Right lobe of liver (tissue), 6 donors: ENCODE results near the gene WWC2. TPM values are rescaled to one million over a fixed set of nuclear protein-coding genes. Genes with fewer than 3 reads are reported as not detected.

Source experiments
- ATAC-seq, 4 donors: fragments of 200-7000 bp; cut with Tn5 transposase; one replicate each; pipeline ENCODE4 v1.9.1; 2020; ENCODE audit warnings: mild to moderate bottlenecking in 4 of 4, moderate library complexity in 4 of 4
- DNase-seq, 3 donors: peaks; one replicate each; pipeline ENCODE4 v3.0.0-alpha.2; 2020
- H3K27ac ChIP-seq, 3 donors: fragments of 200-600 bp; one replicate each; pipeline ENCODE4 v1.8.0; 2022
- H3K27me3 ChIP-seq, 2 donors: fragments of 200-600 bp; one replicate each; pipeline ENCODE4 v1.8.0; 2022
- H3K36me3 ChIP-seq, 4 donors: fragments of 200-600 bp; sonication (generic) in 1 of 4; one replicate each; pipeline versions ENCODE4 v1.5.1 to v1.8.0; 2017 to 2022; ENCODE audit warnings: control low read depth in 1 of 4
- H3K4me1 ChIP-seq, 4 donors: fragments of 200-600 bp; sonication (generic) in 1 of 4; one replicate each; pipeline versions ENCODE4 v1.5.1 to v1.8.0; 2017 to 2022; ENCODE audit warnings: control low read depth in 1 of 4
- H3K4me3 ChIP-seq, 3 donors: fragments of 200-600 bp; one replicate each; pipeline ENCODE4 v1.8.0; 2022
- H3K9me3 ChIP-seq, 4 donors: fragments of 200-600 bp; sonication (generic) in 1 of 4; one replicate each; pipeline versions ENCODE4 v1.5.1 to v1.8.0; 2017 to 2022; ENCODE audit warnings: control low read depth in 1 of 4
- POLR2A ChIP-seq: fragments of 450-650 bp; IDR thresholded peaks from one replicate; pipeline ENCODE4 v1.6.1; 2017; ENCODE audit warnings: antibody characterized with exemption, mild to moderate bottlenecking
- WGBS: methylation state at CpG from one replicate; pipeline ENCODE4 v1.1.6; 2018; ENCODE audit warnings: low coverage, low lambda C conversion rate; ENCODE audit not compliant: insufficient coverage; ENCODE audit errors: missing lambda C conversion rate; 5-methylcytosine and 5-hydroxymethylcytosine counted together
- intact Hi-C, 2 donors: fragments of 100-400 bp; cut with DNase I; formaldehyde crosslinking; loops; one replicate each; pipeline versions ENCODE4 v1.11.2 to v1.14.1; 2022
- total RNA-seq, 6 experiments: library from RNA; depleted of rRNA in 2 of 6; stranded (reverse); fragments of >200 nt in 2 of 6; fragmentation: NEBNext Ultra II Directional in 3 of 6; extraction: Animal tissue kit (Norgen Biotek cat#: 25700) in 3 of 6; gene quantifications; one replicate each; pipeline versions ENCODE4 v1.1.0 to v1.2.4, GENCODE V29; 2016 to 2023
- TF ChIP-seq, protein P1 (sequence below), 4 donors: fragments of 200-600 bp in 3 of 4; fragments of 450-650 bp in 1 of 4; IDR thresholded peaks; one replicate each; pipeline versions ENCODE4 v1.5.1 to v1.8.0; 2016 to 2022; ENCODE audit warnings: antibody characterized with exemption in 4 of 4, mild to moderate bottlenecking in 2 of 4
- donor health status: DM: no; HTN: yes; CAD: no.
- donor health status: DM: no; HTN: no; CAD: no.
- donor health status: DM: no; HTN: no; CAD: no.
- donor health status: DM: no; HTN: yes; CAD: no.
- donor health status: DM: no; HTN: yes; CAD: no.

Gene WWC2
- total RNA-seq, 6 experiments from 2014 or later, result 19.5 to 48.9 (median 34.4) TPM

DNA sequence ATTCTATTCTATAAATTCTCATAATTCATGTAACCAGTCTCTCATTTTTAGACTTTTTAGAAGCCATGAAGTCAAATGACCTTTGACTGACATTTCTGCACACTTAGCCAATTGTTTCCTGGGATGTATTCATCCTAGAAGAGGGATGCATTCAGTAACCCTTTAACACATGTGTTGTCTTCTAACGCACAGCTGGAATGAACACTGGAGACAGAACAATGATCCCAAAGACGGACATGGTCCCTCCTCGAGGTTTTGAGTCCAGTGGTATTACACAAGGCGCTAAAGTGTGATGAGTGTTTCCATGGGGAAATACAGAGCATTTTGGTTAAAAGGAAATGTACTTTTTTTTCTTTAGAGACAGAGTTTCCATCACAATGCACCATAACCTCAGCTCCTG is 263.0 kb downstream of the WWC2 start:
- H3K9me3 ChIP-seq, result no peaks in the 10 kb centered on the region
- DNase-seq (no peak), ATAC-seq (no peak)
- TF ChIP-seq POLR2A, result no peak
- TF ChIP-seq, protein P1, sequence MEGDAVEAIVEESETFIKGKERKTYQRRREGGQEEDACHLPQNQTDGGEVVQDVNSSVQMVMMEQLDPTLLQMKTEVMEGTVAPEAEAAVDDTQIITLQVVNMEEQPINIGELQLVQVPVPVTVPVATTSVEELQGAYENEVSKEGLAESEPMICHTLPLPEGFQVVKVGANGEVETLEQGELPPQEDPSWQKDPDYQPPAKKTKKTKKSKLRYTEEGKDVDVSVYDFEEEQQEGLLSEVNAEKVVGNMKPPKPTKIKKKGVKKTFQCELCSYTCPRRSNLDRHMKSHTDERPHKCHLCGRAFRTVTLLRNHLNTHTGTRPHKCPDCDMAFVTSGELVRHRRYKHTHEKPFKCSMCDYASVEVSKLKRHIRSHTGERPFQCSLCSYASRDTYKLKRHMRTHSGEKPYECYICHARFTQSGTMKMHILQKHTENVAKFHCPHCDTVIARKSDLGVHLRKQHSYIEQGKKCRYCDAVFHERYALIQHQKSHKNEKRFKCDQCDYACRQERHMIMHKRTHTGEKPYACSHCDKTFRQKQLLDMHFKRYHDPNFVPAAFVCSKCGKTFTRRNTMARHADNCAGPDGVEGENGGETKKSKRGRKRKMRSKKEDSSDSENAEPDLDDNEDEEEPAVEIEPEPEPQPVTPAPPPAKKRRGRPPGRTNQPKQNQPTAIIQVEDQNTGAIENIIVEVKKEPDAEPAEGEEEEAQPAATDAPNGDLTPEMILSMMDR (IDR thresholded peaks at IDR 0.05), result no peak
- intact Hi-C loops, result no loop called here
- no peak overlapping the region for H3K27ac ChIP-seq
- 85% methylated on average over 4 of the region's 4 CpGs for WGBS
- no peaks in the 10 kb centered on the region for H3K27me3 ChIP-seq
- no peaks in the 10 kb centered on the region for H3K4me1 ChIP-seq
- H3K4me3 ChIP-seq, result no peak overlapping the region
- H3K36me3 ChIP-seq, result no peaks in the 10 kb centered on the region

GRCh38 chr4:183362916-183363542 is 264.0 kb downstream of the WWC2 start:
- no peaks in the 10 kb centered on the region for H3K27me3 ChIP-seq
- H3K4me3 ChIP-seq, result no peak overlapping the region
- no peak overlapping the region for H3K27ac ChIP-seq
- no peaks in the 10 kb centered on the region for H3K4me1 ChIP-seq
- DNase-seq, result no peak
- no peak for ATAC-seq
- TF ChIP-seq, protein P1 (IDR thresholded peaks at IDR 0.05), result no peak
- no peak for TF ChIP-seq POLR2A
- H3K36me3 ChIP-seq, result no peaks in the 10 kb centered on the region
- 52% methylated on average over 15 of the region's 15 CpGs for WGBS
- intact Hi-C loops, result no loop called here
- H3K9me3 ChIP-seq, result no peaks in the 10 kb centered on the region

DNA sequence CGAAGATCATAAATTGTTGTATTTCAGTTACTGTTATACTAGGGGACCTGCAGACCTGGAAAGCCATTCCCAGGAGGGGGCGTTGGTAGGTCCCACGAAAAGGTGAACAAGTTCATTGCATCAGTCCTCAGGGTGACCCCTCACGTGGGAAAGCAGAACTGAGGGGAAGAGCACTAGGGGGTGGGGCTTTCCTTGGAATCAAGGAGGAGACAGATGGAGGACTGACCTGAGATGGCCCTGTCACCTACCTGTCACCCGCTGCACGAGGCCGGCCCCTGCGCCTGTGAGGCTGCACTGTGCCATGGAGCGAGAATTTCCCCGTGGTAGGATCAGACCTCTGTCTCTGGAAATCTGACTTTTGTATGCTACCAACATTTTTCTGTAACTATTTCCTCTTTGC is 265.0 kb downstream of the WWC2 start:
- Histone ChIP-seq H3K9me3 (no peaks in the 10 kb centered on the region), H3K4me3 (no peak overlapping the region), H3K4me1 (no peaks in the 10 kb centered on the region), H3K36me3 (no peaks in the 10 kb centered on the region), H3K27ac (no peak overlapping the region), H3K27me3 (no peaks in the 10 kb centered on the region)
- WGBS, result 40% methylated on average over 4 of the region's 10 CpGs
- TF ChIP-seq, protein P1 (IDR thresholded peaks at IDR 0.05), result no peak
- no peak for TF ChIP-seq POLR2A
- DNase-seq (no peak), ATAC-seq (no peak)
- intact Hi-C loops, result no loop called here

DNA sequence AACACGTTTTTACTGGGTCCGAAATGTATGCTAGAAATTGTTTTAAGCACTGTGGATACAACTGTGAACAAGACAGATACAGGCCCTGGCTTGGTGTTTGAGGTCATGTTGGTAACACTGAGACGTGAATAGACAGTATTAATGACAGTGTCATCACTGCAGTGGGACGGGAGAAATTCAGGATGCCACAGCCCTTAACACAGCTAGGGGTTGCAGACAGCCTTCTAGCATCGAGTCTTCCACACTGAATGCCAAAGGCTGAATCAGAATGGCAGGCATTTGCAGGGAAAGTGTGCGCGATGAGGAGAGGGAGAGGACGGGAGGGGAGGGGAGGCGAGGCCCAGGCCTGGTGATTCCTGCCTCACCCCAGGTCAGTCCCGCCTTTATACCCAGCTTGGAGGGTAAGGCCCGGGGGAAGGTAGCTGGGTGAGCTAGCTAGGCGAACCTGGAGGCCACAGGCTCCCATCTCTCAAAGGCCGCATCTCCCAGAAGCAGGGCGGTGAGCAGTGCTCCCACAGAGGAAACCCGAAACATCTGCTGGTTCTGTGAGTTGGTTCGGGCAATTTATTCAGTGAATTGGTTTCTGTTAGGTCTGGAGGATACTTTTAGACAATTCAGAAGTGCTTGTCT is 267.3 kb downstream of the WWC2 start:
- intact Hi-C loops, result no loop called here
- Histone ChIP-seq H3K36me3 (no peaks in the 10 kb centered on the region), H3K27me3 (no peaks in the 10 kb centered on the region), H3K9me3 (no peaks in the 10 kb centered on the region), H3K4me3 (no peak overlapping the region), H3K4me1 (no peaks in the 10 kb centered on the region), H3K27ac (no peak overlapping the region)
- no peak for ATAC-seq
- TF ChIP-seq, protein P1 (IDR thresholded peaks at IDR 0.05), result no peak
- TF ChIP-seq POLR2A, result no peak
- DNase-seq, result no peak
- 79% methylated on average over 7 of the region's 16 CpGs for WGBS
